ENCODE results near the gene FGFBP1.

DNA sequence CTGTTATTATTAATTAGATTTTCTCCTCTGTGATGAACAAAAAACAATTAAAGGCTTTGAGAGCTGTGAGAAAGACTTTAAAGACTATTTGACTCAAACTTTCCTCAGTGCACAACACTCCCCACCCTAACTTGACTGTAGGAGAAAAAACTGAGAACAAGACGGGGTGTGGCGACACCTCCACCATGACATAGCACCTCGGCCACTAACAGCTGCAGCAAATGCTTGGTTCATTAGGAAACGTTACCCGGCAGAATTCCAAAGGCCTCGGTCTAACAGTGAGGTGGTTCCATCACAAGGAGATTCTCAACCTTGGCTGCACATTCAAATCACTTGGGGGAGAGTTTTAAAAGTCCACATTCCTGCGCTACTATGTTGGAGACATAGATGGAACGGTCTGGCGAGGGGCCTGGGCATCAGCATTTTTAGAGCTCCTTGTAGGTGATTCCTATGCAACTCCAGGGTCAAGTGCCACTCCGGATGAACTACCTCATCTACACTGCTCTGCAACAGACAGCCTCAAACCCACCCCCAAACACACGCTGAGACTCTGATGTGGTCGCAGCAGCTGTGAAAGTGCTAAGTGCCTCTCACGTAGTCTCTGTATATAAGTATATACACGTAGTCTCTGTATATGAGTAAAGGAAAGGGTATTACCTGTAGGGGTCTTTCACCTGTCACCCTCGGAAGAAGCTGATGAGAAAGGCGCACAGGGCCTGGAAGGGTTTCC lies 23.4 kb upstream of the FGFBP1 start:
- no peak for TF ChIP-seq GATA2 (IDR thresholded peaks at IDR 0.05; ENCODE audit: low read depth, low read length)
- TF ChIP-seq GATA3 (IDR thresholded peaks at IDR 0.05; ENCODE audit: low read depth, low read length) = no peak
